MM.1S (cell line): Measurements from ENCODE around the gene ATPAF1.

Source experiments
- DNase-seq: peaks from one replicate; pipeline ENCODE4 v3.0.0-alpha.2; 2015
- H2AFZ ChIP-seq: fragments of 300-600 bp; sonication (generic); 2 replicates; pipeline ENCODE4 v1.6.0; 2016; ENCODE audit warnings: antibody characterized with exemption, low read length
- H3F3A ChIP-seq: fragments of 300-600 bp; sonication (generic); 2 replicates; pipeline ENCODE4 v1.6.1; 2016; ENCODE audit warnings: mild to moderate bottlenecking, antibody characterized with exemption, low read length, moderate library complexity, mixed read lengths; ENCODE audit not compliant: insufficient read depth
- H3K27ac ChIP-seq: fragments of 300-600 bp; sonication (generic); 2 replicates; pipeline ENCODE4 v1.5.1; 2016; ENCODE audit warnings: mild to moderate bottlenecking, low read length
- H3K27me3 ChIP-seq: fragments of 300-600 bp; sonication (generic); replicated peaks from 2 replicates; pipeline ENCODE4 v1.6.0; 2016; ENCODE audit warnings: low read length; ENCODE audit not compliant: insufficient read depth
- H3K36me3 ChIP-seq: fragments of 300-600 bp; sonication (generic); replicated peaks from 2 replicates; pipeline ENCODE4 v1.6.1; 2016; ENCODE audit warnings: mild to moderate bottlenecking, low read length, mixed read lengths; ENCODE audit not compliant: insufficient read depth
- H3K4me1 ChIP-seq: fragments of 300-600 bp; sonication (generic); 2 replicates; pipeline ENCODE4 v1.6.1; 2016; ENCODE audit warnings: low read length, mixed read lengths
- H3K4me2 ChIP-seq: fragments of 300-600 bp; sonication (generic); 2 replicates; pipeline ENCODE4 v1.6.0; 2016; ENCODE audit warnings: low read depth, low read length
- H3K4me3 ChIP-seq: fragments of 300-600 bp; sonication (generic); 2 replicates; pipeline ENCODE4 v1.5.1; 2016; ENCODE audit warnings: low read length, mixed read lengths
- H3K79me2 ChIP-seq: fragments of 300-600 bp; sonication (generic); 2 replicates; pipeline ENCODE4 v1.6.1; 2016; ENCODE audit warnings: mixed run types, low read length, mixed read lengths
- H3K9ac ChIP-seq: fragments of 300-600 bp; sonication (generic); 2 replicates; pipeline ENCODE4 v1.6.1; 2016; ENCODE audit warnings: low read length, mixed read lengths
- H3K9me2 ChIP-seq: fragments of 300-600 bp; sonication (generic); replicated peaks from 2 replicates; pipeline ENCODE4 v1.6.1; 2016; ENCODE audit warnings: mild to moderate bottlenecking, low read length, mixed read lengths; ENCODE audit not compliant: insufficient read depth
- H3K9me3 ChIP-seq: fragments of 300-600 bp; sonication (generic); replicated peaks from 2 replicates; pipeline ENCODE4 v1.6.1; 2016; ENCODE audit warnings: mild to moderate bottlenecking, low read length, mixed read lengths; ENCODE audit not compliant: insufficient read depth
- H4K20me1 ChIP-seq: fragments of 300-600 bp; sonication (generic); 2 replicates; pipeline ENCODE4 v1.6.1; 2016; ENCODE audit warnings: mild to moderate bottlenecking, low read length, moderate library complexity, mixed read lengths; ENCODE audit not compliant: insufficient read depth
- CTCF ChIP-seq: fragments of 300-600 bp; sonication (generic); IDR thresholded peaks from 2 replicates; pipeline ENCODE4 v1.5.1; 2016; ENCODE audit warnings: antibody characterized with exemption, low read length, mixed read lengths
- EZH2 ChIP-seq: fragments of 300-600 bp; sonication (generic); optimal IDR thresholded peaks from 2 replicates; pipeline ENCODE3; 2017; ENCODE audit warnings: low read depth, mild to moderate bottlenecking, antibody characterized with exemption, low read length, mixed read lengths
- EZH2phosphoT487 ChIP-seq: fragments of 300-600 bp; sonication (generic); IDR thresholded peaks from 2 replicates; pipeline ENCODE4 v1.6.1; 2018; ENCODE audit warnings: antibody characterized with exemption, low read length

Gene ATPAF1

GRCh38 chr1:46621930-46622329 lies 46.2 kb downstream of the ATPAF1 start:
- H3K27me3 ChIP-seq, result no peaks in the 10 kb centered on the region
- no peaks in the 10 kb centered on the region; the same call in 1 of the 2 replicates for H3F3A ChIP-seq
- TF ChIP-seq EZH2phosphoT487 (no peak), CTCF (no peak), EZH2 (no peak)
- no peak overlapping the region for H3K4me3 ChIP-seq
- no peak overlapping the region for H3K9ac ChIP-seq
- no peak overlapping the region for H2AFZ ChIP-seq
- H3K9me2 ChIP-seq, result no peaks in the 10 kb centered on the region
- no peaks in the 10 kb centered on the region for H4K20me1 ChIP-seq
- H3K9me3 ChIP-seq, result no peaks in the 10 kb centered on the region
- no peaks in the 10 kb centered on the region for H3K79me2 ChIP-seq
- no peaks in the 10 kb centered on the region for H3K36me3 ChIP-seq
- no peak overlapping the region for H3K4me2 ChIP-seq
- no peak for DNase-seq
- H3K4me1 ChIP-seq, result peaks cover 17% of the 10 kb centered on the region; the same call in 1 of the 2 replicates
- no peak overlapping the region for H3K27ac ChIP-seq

GRCh38 chr1:46619656-46620258 lies 48.4 kb downstream of the ATPAF1 start:
- H4K20me1 ChIP-seq, result no peaks in the 10 kb centered on the region
- H3F3A ChIP-seq, result peaks cover 3% of the 10 kb centered on the region; the same call in 1 of the 2 replicates
- H3K36me3 ChIP-seq, result no peaks in the 10 kb centered on the region
- no peaks in the 10 kb centered on the region for H3K9me2 ChIP-seq
- H2AFZ ChIP-seq, result no peak overlapping the region
- no peak overlapping the region for H3K27ac ChIP-seq
- TF ChIP-seq EZH2 (no peak), CTCF (no peak), EZH2phosphoT487 (no peak)
- peaks cover 27% of the 10 kb centered on the region for H3K4me1 ChIP-seq
- no peak for DNase-seq
- no peak overlapping the region for H3K4me2 ChIP-seq
- no peak overlapping the region for H3K4me3 ChIP-seq
- H3K9ac ChIP-seq, result no peak overlapping the region
- peaks cover 10% of the 10 kb centered on the region for H3K79me2 ChIP-seq
- H3K27me3 ChIP-seq, result no peaks in the 10 kb centered on the region
- no peaks in the 10 kb centered on the region for H3K9me3 ChIP-seq

- Histone ChIP-seq H3K9ac (no peak overlapping the region), H3K4me2 (peak overlapping the region; percentile 13; the same call in 1 of the 2 replicates), H3K27ac (no peak overlapping the region), H3K27me3 (no peaks in the 10 kb centered on the region), H3K4me3 (no peak overlapping the region), H2AFZ (no peak overlapping the region; the same call in 1 of the 2 replicates), H3K9me3 (no peaks in the 10 kb centered on the region), H3K36me3 (no peaks in the 10 kb centered on the region), H3F3A (peaks cover 3% of the 10 kb centered on the region; the same call in 1 of the 2 replicates), H3K79me2 (peaks cover 10% of the 10 kb centered on the region), H4K20me1 (no peaks in the 10 kb centered on the region), H3K4me1 (peaks cover 33% of the 10 kb centered on the region), H3K9me2 (no peaks in the 10 kb centered on the region)
- DNase-seq, result no peak
- TF ChIP-seq EZH2 (no peak), EZH2phosphoT487 (no peak), CTCF (no peak)
These were observed 49.3 kb downstream of the ATPAF1 start for GRCh38 chr1:46618754-46619415.
